ENCODE results near the gene CUEDC1. TPM values are rescaled to one million over a fixed set of nuclear protein-coding genes. Genes with fewer than 3 reads are reported as not detected.
A peak's percentile ranks its signal among the peaks of the same experiment; 100 is the strongest.

CUEDC1 gene
- total RNA-seq, 1 donor from 2014 or later: 38.4 TPM

DNA sequence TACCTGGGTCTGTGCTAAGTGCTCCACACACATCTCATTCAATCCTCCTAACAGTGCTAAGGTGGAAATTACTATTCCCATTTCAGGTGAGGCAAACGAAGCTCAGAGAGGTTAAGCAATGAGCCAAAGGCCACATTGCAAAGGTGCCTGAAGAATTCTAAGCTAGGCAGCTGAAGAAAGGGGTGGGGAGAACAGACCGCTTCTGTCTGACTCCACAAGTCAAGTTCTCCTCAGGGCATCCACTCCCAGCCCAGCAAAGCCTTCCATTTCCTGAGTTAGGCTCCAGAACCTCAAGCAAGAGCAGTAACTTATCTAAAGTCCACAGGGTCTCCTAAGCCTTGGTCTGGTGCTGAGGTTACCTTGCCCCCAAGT is 78.4 kb downstream of the CUEDC1 start:
- no peak overlapping the region for H3K4me3 Mint-ChIP-seq (ENCODE audit: unreplicated experiment)
- H3K27ac Mint-ChIP-seq (ENCODE audit: unreplicated experiment): no peak overlapping the region
- no peaks in the 10 kb centered on the region for H3K27me3 Mint-ChIP-seq (ENCODE audit: unreplicated experiment)
- no peak for DNase-seq (ENCODE audit: extremely low spot score, unreplicated experiment)
- H3K9me3 Mint-ChIP-seq (ENCODE audit: unreplicated experiment): no peaks in the 10 kb centered on the region
- H3K36me3 Mint-ChIP-seq (ENCODE audit: unreplicated experiment): peaks cover 14% of the 10 kb centered on the region
- TF ChIP-seq CTCF (IDR thresholded peaks at IDR 0.05): no peak
- peaks cover 83% of the 10 kb centered on the region for H3K4me1 Mint-ChIP-seq (ENCODE audit: unreplicated experiment)

DNA sequence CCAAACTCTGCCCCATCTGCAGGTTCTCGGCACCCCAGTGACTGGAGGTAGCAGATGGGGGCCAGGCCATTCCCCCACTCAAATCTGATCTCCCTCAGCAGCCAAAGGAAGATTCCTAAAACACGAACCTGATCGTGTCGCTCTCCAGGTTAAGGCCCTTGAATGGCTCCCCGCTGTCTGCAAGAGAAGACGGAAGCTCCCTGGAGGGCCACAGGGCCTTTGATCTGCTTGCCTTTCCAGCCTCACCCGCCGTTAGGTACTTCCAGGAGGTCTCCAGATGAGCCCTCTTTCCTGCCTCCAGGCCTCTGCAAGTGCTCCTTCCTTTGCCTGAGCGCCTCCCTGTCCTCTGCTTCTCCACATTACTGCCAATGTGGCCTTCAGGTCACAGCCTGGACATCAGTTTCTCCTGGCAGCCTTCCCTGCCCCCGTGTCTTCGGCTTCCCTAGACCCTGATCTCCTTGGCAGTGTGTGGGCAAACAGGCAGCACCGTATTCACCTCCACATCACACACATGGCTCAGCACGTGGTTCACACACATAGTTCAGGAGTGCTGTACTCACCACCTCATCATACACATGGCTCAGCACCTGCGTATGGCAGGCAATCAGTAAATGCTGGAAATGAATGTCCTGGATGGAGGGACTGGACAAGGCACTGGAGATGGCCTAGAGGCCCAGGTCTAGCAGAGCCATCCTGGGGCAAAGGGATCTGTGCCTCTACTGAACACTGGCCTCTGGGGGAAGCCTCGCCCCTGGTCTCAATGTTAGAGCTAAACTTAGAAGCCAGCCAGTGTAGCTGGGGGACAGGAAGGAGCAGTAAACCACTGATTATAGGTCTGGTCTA is 79.0 kb downstream of the CUEDC1 start:
- no peaks in the 10 kb centered on the region for H3K9me3 Mint-ChIP-seq (ENCODE audit: unreplicated experiment)
- peaks cover 77% of the 10 kb centered on the region for H3K4me1 Mint-ChIP-seq (ENCODE audit: unreplicated experiment)
- H3K36me3 Mint-ChIP-seq (ENCODE audit: unreplicated experiment): peaks cover 17% of the 10 kb centered on the region
- H3K27ac Mint-ChIP-seq (ENCODE audit: unreplicated experiment): peak overlapping the region; percentile 92
- no peak for TF ChIP-seq CTCF (IDR thresholded peaks at IDR 0.05)
- peak overlapping the region; percentile 27 for H3K4me3 Mint-ChIP-seq (ENCODE audit: unreplicated experiment)
- H3K27me3 Mint-ChIP-seq (ENCODE audit: unreplicated experiment): no peaks in the 10 kb centered on the region
- no peak for DNase-seq (ENCODE audit: extremely low spot score, unreplicated experiment)

DNA sequence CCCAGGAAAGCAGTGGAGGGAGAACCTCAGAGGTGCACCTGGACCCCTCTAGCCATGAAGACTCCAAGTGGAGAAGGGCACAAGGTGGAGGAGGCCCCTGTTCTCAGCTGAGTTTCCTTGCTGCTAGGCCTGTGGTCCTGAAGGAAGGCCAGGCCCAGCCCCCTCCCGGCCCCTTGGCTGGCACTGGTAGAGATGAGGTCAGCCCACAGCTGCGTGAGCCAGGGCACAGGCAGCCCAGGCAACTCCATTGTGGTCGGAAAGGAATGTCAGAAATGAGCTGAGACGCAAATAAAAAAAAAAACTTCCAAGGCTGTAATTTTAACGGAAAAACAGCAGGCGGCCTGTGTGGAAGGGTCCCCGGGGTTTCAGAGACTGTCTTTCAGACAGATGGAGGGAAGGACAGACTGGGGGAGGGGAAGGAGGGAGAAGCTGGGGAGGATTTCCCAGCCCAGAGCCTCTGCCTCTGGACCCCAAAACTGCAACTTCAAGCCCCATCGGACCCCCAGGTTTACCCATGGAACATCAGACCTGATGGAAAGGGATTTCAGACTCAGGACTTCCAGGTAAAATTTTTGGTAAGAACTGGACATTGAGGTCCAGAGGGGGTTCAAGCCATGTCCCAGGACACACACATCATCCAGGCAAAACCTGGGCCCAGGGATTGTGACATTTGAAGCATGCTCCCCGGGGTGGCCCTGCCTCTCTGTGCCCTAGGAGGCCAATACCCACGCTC is 79.8 kb downstream of the CUEDC1 start:
- Mint-ChIP-seq H3K27ac (ENCODE audit: unreplicated experiment) (peak overlapping the region; percentile 92), H3K4me1 (ENCODE audit: unreplicated experiment) (peaks cover 69% of the 10 kb centered on the region), H3K4me3 (ENCODE audit: unreplicated experiment) (peak overlapping the region; percentile 27), H3K36me3 (ENCODE audit: unreplicated experiment) (peaks cover 18% of the 10 kb centered on the region), H3K27me3 (ENCODE audit: unreplicated experiment) (no peaks in the 10 kb centered on the region), H3K9me3 (ENCODE audit: unreplicated experiment) (no peaks in the 10 kb centered on the region)
- peak; percentile 58 for TF ChIP-seq CTCF (IDR thresholded peaks at IDR 0.05)
- DNase-seq (ENCODE audit: extremely low spot score, unreplicated experiment): peak; percentile 98

DNA sequence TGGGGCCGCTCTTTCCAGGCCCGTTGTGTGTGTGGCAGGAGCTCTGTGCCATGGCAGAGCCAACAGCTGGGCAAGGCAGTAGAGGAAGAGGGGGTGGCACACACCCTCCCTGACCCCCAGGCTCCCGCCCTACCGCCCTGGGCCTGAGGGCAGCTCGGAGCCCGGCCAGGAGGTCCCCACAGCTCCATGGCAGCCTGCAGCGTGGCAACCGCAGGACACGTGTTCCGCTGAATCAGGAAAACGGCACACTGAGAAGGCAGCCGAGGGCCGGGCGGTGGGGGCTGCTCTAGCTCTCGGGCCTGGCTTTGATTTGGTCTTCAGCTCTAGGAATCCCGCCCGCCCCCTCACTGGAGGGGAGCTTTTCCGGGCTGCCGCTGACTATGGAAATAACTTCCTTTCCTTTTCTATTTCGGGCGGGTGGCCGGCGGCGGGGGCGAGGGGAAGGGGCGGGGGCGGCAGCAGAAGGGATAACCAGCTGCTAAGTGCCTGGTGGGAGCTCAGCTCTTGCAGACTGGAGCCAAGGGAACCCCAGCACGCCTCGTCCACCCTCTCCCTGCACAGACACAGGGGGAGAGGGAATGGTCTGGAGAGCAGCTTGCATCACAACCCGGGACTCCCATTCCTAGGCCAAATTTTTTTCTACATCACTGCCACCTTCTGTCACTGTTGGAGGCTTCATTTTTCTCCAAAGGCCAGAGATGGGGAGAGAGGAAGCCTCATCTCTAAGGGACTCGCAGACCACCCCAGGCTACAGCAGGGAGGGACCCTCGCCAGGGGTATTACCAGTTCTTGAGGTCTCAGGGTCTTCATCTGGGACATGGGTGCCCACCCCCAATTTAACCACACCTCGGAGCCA is 80.5 kb downstream of the CUEDC1 start:
- peak overlapping the region; percentile 45 for H3K4me3 Mint-ChIP-seq (ENCODE audit: unreplicated experiment)
- no peaks in the 10 kb centered on the region for H3K27me3 Mint-ChIP-seq (ENCODE audit: unreplicated experiment)
- TF ChIP-seq CTCF (IDR thresholded peaks at IDR 0.05): no peak
- DNase-seq (ENCODE audit: extremely low spot score, unreplicated experiment): peak; percentile 96
- peaks cover 24% of the 10 kb centered on the region for H3K36me3 Mint-ChIP-seq (ENCODE audit: unreplicated experiment)
- peaks cover 69% of the 10 kb centered on the region for H3K4me1 Mint-ChIP-seq (ENCODE audit: unreplicated experiment)
- H3K9me3 Mint-ChIP-seq (ENCODE audit: unreplicated experiment): no peaks in the 10 kb centered on the region
- peak overlapping the region; percentile 92 for H3K27ac Mint-ChIP-seq (ENCODE audit: unreplicated experiment)
